Neural progenitor cell (in vitro differentiated cells): ENCODE results near the gene KAZALD1. TPM values are rescaled to one million over a fixed set of nuclear protein-coding genes. Genes with fewer than 3 reads are reported as not detected.
A peak's percentile ranks its signal among the peaks of the same experiment; 100 is the strongest.

Source experiments
- DNase-seq: peaks from one replicate; pipeline ENCODE4 v3.0.0-alpha.2; 2016; ENCODE audit warnings: low spot score
- H2AFZ ChIP-seq: fragments of 200-600 bp; sonication (generic); replicated peaks from 2 replicates; pipeline ENCODE4 v1.6.1; 2016; ENCODE audit warnings: antibody characterized with exemption
- H3F3A ChIP-seq: fragments of 200-600 bp; sonication (generic); 2 replicates; pipeline ENCODE4 v1.6.1; 2016; ENCODE audit warnings: antibody characterized with exemption, low read depth
- H3K27ac ChIP-seq: fragments of 200-600 bp; sonication (generic); 2 replicates; pipeline ENCODE4 v1.5.1; 2016; ENCODE audit warnings: mild to moderate bottlenecking
- H3K27me3 ChIP-seq: fragments of 200-600 bp; sonication (generic); 2 replicates; pipeline ENCODE4 v1.6.1; 2016; ENCODE audit warnings: mild to moderate bottlenecking, moderate library complexity
- H3K36me3 ChIP-seq: fragments of 200-600 bp; sonication (generic); 2 replicates; pipeline ENCODE4 v1.5.1; 2016
- H3K4me1 ChIP-seq: fragments of 200-600 bp; sonication (generic); 2 replicates; pipeline ENCODE4 v1.6.1; 2016; ENCODE audit warnings: mixed run types
- H3K4me2 ChIP-seq: fragments of 200-600 bp; sonication (generic); 2 replicates; pipeline ENCODE4 v1.6.1; 2016
- H3K4me3 ChIP-seq: fragments of 200-600 bp; sonication (generic); 2 replicates; pipeline ENCODE4 v1.5.1; 2016
- H3K79me2 ChIP-seq: fragments of 200-600 bp; sonication (generic); 2 replicates; pipeline ENCODE4 v1.6.1; 2016; ENCODE audit warnings: low read depth
- H3K9ac ChIP-seq: fragments of 200-600 bp; sonication (generic); 2 replicates; pipeline ENCODE4 v1.6.1; 2016
- H3K9me3 ChIP-seq: fragments of 200-600 bp; sonication (generic); 2 replicates; pipeline ENCODE4 v1.5.1; 2016; ENCODE audit warnings: low read depth
- H4K20me1 ChIP-seq: fragments of 200-600 bp; sonication (generic); 2 replicates; pipeline ENCODE4 v1.6.1; 2016; ENCODE audit warnings: low read depth
- H3K27ac Mint-ChIP-seq: 3 replicates; pipeline ENCODE4 v1.8.0; 2021; ENCODE audit warnings: mixed read lengths
- H3K27me3 Mint-ChIP-seq: 2 replicates; pipeline ENCODE4 v1.8.0; 2022; ENCODE audit warnings: low read depth, mild to moderate bottlenecking, inconsistent platforms, moderate library complexity, mixed read lengths; ENCODE audit not compliant: insufficient read depth
- H3K36me3 Mint-ChIP-seq: 3 replicates; pipeline ENCODE4 v1.8.0; 2021; ENCODE audit warnings: mixed read lengths
- H3K4me1 Mint-ChIP-seq: 3 replicates; pipeline ENCODE4 v1.8.0; 2021; ENCODE audit warnings: mixed read lengths
- H3K4me3 Mint-ChIP-seq: 3 replicates; pipeline ENCODE4 v1.8.0; 2021; ENCODE audit warnings: mild to moderate bottlenecking, moderate library complexity, mixed read lengths
- H3K9me3 Mint-ChIP-seq: 3 replicates; pipeline ENCODE4 v1.8.0; 2020; ENCODE audit warnings: mixed read lengths
- EZH2 ChIP-seq: fragments of 200-600 bp; sonication (generic); IDR thresholded peaks from 2 replicates; pipeline ENCODE4 v1.6.1; 2017; ENCODE audit warnings: antibody characterized with exemption, mild to moderate bottlenecking, moderate library complexity
- EZH2phosphoT487 ChIP-seq: fragments of 200-600 bp; sonication (generic); IDR thresholded peaks from 2 replicates; pipeline ENCODE4 v1.6.1; 2017; ENCODE audit warnings: antibody characterized with exemption
- total RNA-seq: library from RNA; depleted of rRNA; stranded (reverse); fragments of >200 nt; gene quantifications from 2 replicates; pipeline ENCODE4 v1.2.3, GENCODE V29; 2015; ENCODE audit warnings: low replicate concordance
- TF ChIP-seq, protein P1 (sequence below): fragments of 200-600 bp; sonication (generic); IDR thresholded peaks from 2 replicates; pipeline ENCODE4 v1.5.1; 2017; ENCODE audit warnings: antibody characterized with exemption, mild to moderate bottlenecking

Gene KAZALD1
- total RNA-seq, 1 donor from 2014 or later, result 0.77 TPM

GRCh38 chr10:101028446-101029337 is 33.1 kb upstream of the KAZALD1 start:
- DNase-seq, result no peak
- Histone ChIP-seq H3K79me2 (no peaks in the 10 kb centered on the region), H3F3A (peaks cover 13% of the 10 kb centered on the region), H4K20me1 (peaks cover 22% of the 10 kb centered on the region), H3K4me2 (peak overlapping the region; percentile 81), H3K4me3 (no peak overlapping the region), H3K36me3 (no peaks in the 10 kb centered on the region), H2AFZ (no peak overlapping the region), H3K9me3 (no peaks in the 10 kb centered on the region), H3K4me1 (peaks cover 47% of the 10 kb centered on the region), H3K27ac (no peak overlapping the region), H3K9ac (no peak overlapping the region), H3K27me3 (peaks cover 51% of the 10 kb centered on the region)
- Mint-ChIP-seq H3K36me3 (no peaks in the 10 kb centered on the region), H3K9me3 (no peaks in the 10 kb centered on the region), H3K4me3 (peak overlapping the region; percentile 43), H3K27ac (no peak overlapping the region), H3K4me1 (peaks cover 51% of the 10 kb centered on the region), H3K27me3 (peaks cover 24% of the 10 kb centered on the region)
- TF ChIP-seq EZH2phosphoT487, result no peak
- TF ChIP-seq, protein P1, sequence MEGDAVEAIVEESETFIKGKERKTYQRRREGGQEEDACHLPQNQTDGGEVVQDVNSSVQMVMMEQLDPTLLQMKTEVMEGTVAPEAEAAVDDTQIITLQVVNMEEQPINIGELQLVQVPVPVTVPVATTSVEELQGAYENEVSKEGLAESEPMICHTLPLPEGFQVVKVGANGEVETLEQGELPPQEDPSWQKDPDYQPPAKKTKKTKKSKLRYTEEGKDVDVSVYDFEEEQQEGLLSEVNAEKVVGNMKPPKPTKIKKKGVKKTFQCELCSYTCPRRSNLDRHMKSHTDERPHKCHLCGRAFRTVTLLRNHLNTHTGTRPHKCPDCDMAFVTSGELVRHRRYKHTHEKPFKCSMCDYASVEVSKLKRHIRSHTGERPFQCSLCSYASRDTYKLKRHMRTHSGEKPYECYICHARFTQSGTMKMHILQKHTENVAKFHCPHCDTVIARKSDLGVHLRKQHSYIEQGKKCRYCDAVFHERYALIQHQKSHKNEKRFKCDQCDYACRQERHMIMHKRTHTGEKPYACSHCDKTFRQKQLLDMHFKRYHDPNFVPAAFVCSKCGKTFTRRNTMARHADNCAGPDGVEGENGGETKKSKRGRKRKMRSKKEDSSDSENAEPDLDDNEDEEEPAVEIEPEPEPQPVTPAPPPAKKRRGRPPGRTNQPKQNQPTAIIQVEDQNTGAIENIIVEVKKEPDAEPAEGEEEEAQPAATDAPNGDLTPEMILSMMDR, result no peak
- TF ChIP-seq EZH2, result no peak

GRCh38 chr10:101029520-101030295 is 32.1 kb upstream of the KAZALD1 start:
- H3K27me3 Mint-ChIP-seq, result peaks cover 27% of the 10 kb centered on the region
- peaks cover 22% of the 10 kb centered on the region for H4K20me1 ChIP-seq
- H3K9me3 ChIP-seq, result no peaks in the 10 kb centered on the region
- H3K4me2 ChIP-seq, result peak overlapping the region; percentile 81
- H3F3A ChIP-seq, result peaks cover 13% of the 10 kb centered on the region
- no peak overlapping the region for H3K27ac ChIP-seq
- no peaks in the 10 kb centered on the region for H3K79me2 ChIP-seq
- H3K36me3 ChIP-seq, result no peaks in the 10 kb centered on the region
- peaks cover 61% of the 10 kb centered on the region for H3K27me3 ChIP-seq
- peaks cover 53% of the 10 kb centered on the region for H3K4me1 Mint-ChIP-seq
- DNase-seq, result peak; percentile 64
- no peak overlapping the region for H2AFZ ChIP-seq
- H3K4me3 ChIP-seq, result no peak overlapping the region
- no peak overlapping the region for H3K4me3 Mint-ChIP-seq
- H3K4me1 ChIP-seq, result peaks cover 47% of the 10 kb centered on the region
- TF ChIP-seq, protein P1, result peak; percentile 44
- no peak for TF ChIP-seq EZH2phosphoT487
- no peak for TF ChIP-seq EZH2
- no peak overlapping the region for H3K27ac Mint-ChIP-seq
- H3K9ac ChIP-seq, result no peak overlapping the region
- no peaks in the 10 kb centered on the region for H3K9me3 Mint-ChIP-seq
- no peaks in the 10 kb centered on the region for H3K36me3 Mint-ChIP-seq

GRCh38 chr10:101030496-101031127 is 31.2 kb upstream of the KAZALD1 start:
- Histone ChIP-seq H3K9ac (no peak overlapping the region), H3K79me2 (no peaks in the 10 kb centered on the region), H4K20me1 (peaks cover 22% of the 10 kb centered on the region), H3K27me3 (peaks cover 70% of the 10 kb centered on the region), H3F3A (peaks cover 13% of the 10 kb centered on the region), H3K4me3 (peak overlapping the region; percentile 40), H3K36me3 (no peaks in the 10 kb centered on the region), H3K4me2 (peak overlapping the region; percentile 81), H2AFZ (no peak overlapping the region), H3K4me1 (peaks cover 47% of the 10 kb centered on the region), H3K9me3 (no peaks in the 10 kb centered on the region), H3K27ac (no peak overlapping the region)
- Mint-ChIP-seq H3K4me1 (peaks cover 51% of the 10 kb centered on the region), H3K4me3 (peak overlapping the region; percentile 86), H3K27ac (no peak overlapping the region), H3K27me3 (peaks cover 22% of the 10 kb centered on the region), H3K36me3 (no peaks in the 10 kb centered on the region), H3K9me3 (no peaks in the 10 kb centered on the region)
- no peak for TF ChIP-seq EZH2
- TF ChIP-seq, protein P1, result no peak
- TF ChIP-seq EZH2phosphoT487, result no peak
- DNase-seq, result peak; percentile 60
